ENCODE results near the gene DPF3.

The DPF3 gene

DNA sequence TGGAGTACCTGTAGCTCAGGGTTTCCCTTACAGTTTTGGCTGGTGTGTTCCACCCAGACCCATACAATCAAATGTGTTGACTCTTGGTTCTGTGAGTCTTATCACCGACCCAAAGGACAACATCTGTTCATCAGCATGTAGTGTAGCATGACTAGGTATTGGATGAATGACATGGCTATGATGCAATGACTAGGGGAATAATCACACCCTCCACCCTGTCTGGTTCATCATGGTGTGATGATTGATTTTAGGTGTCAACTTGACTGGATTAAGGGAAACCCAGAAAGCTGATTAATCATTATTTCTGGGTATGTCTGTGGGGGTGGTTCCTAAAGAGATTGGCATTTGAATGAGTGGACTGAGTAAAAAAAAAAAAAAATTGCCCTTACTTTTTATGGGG is 311.3 kb downstream of the DPF3 start:
- no peak for DNase-seq

DNA sequence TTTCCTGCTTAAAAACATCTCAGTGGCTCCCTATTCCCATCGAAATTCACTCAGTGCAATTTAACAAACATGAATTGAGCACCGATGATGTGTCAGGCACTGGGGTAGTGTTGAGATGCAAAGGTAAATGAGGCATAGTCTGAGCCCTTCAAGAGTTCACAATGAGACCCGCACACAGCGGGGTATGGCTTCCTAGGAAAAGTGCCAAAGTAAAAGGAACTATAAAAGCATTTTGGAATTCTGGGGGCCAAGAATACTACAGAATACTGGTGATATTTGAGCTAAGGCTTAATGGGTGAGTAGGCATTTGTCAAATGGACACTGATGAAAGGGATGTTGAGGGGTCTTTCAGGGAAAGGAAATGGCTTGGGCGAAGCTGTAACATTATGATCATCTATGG is 315.4 kb downstream of the DPF3 start:
- DNase-seq: no peak

DNA sequence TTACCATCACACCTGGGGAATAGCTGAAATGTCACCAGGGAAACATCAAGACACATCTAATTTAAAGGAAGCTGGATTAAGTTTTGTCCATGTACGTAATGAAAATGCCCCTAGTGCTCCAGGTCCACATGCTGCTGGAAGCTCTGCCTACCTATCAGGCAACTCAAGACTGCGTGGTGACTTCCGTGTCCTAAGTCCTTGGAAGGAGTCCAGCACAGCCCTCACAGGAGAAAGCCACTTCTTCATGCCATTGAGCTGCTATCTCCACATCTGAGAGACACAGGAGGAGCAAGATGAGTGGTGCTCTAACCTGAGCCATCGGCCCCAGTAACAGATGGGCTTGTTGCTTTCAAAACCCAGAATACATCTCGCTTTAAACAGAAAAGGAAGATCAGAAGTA is 316.4 kb downstream of the DPF3 start:
- DNase-seq: no peak

DNA sequence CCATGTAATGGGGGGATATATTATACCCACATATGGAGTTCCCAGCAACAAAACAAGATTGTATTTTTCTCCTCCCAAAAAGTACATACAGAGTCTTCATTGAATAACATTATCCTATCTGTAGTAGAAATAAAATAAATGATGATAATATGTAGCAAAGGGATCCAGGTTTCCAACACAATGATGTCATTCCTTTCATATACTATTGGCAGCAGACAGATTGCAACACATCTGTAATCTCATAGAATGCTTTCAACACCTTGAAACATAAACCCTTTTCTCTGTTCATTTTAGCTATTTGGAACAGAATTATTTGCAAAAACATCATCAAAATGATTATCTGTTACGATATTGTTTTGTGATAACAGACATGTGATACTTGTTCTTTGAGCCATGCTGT is 317.6 kb downstream of the DPF3 start:
- no peak for DNase-seq

DNA sequence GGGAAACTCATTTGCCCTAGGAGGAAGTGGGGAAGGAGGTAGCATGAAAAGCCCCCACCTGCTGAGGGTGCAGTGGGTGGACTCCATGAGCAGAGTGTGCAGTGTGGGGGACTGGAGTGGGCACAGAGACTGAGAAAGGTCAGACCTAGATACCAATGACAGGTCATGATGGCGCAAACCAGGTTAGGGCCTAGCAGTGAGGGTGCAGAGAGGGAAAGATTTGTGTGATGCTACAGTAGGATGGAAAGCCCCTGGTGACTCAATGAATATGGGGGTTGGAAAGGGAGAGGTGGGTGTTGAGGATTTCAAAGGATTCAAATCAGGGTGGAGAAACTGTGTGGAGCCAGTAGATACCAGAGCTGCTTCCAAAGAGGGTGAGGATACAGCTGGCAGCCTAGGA is 319.2 kb downstream of the DPF3 start:
- DNase-seq: no peak

DNA sequence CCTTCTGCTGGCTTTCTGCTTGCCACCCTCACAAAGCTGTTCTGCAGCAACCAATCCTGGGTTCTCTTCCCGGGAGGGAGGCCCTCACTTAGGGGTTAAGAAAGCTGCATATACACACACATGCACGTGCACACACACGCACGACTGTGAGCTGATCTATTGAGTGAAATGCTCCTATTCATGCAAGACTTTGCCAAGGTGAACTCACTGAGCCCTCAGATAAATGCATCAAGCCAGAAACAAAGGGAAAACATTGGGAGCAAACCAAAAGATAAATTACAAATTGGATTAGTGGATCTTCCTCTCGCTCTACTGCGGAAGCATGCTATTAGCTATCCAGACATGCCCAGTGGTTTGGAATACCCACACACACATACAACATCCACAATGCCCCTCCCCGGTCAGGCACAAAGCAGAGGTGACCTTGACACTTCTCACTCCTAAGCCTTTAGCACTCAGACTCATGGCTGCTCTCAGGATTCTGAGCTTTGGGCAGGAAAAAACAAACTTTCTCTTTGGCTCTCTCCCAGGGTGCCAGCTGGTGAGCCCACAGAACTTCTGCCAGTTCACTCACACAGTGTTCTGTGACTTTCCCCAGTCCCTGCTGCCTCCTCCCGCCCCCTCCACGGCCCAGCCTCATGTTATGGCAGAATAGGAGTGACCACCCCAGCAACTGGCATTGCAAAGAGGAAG is 320.0 kb downstream of the DPF3 start:
- no peak for DNase-seq
